NCI-H345 treated with DMSO at 0.1 percent for 48 hours (cell line): ENCODE results near the gene TAS2R30.
A peak's percentile ranks its signal among the peaks of the same experiment; 100 is the strongest.

Experiments used
- DNase-seq: peaks from one replicate; lab custom pipeline; 2025; ENCODE audit not compliant: unreplicated experiment; lab: John Stamatoyannopoulos, UW

TAS2R30 gene, protein sequence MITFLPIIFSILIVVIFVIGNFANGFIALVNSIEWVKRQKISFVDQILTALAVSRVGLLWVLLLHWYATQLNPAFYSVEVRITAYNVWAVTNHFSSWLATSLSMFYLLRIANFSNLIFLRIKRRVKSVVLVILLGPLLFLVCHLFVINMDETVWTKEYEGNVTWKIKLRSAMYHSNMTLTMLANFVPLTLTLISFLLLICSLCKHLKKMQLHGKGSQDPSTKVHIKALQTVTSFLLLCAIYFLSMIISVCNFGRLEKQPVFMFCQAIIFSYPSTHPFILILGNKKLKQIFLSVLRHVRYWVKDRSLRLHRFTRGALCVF

DNA sequence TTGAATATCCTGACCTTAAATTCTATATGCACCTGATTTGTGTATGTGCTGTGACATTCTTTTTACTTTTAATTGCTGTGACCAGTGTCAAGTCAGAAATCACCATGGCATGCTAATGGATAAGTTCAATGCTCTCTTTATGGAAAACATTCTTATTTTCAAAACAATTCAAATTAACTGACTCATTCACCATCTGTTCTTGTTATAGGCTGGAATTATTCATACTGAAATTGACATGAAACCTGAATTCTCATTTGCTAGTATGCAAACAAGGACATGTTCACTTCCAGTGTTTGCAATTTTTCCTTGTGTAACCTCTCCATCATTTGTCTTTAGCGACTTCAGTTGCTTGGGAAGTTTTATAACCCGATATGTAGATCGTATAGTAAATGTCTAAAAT is at the start of gene TAS2R30:
TSS of gene TAS2R30 (minus strand) at position 340 of the 400 bp plus-strand sequence. CDS start 400 bp downstream, outside the sequence.
- no peak for DNase-seq

DNA sequence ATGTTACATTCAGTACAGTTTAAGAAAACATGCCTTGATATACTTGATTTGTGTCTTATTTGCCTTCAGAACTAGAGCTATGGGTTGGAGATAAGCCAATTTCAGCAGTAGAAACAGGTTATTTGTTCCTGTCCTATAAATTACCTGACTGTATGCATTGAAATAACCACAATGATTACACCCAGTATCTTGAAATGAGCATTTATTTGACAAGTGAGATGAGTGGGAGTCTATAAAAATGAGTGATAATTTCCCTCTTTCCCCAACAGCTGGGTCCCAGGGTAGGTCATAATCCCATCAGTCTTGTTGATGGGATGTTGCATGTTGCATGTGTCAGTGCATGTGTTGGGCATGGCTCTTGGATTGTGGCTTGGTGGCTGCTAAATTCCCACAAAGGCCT is 48.6 kb upstream of the TAS2R30 start:
- DNase-seq = no peak

DNA sequence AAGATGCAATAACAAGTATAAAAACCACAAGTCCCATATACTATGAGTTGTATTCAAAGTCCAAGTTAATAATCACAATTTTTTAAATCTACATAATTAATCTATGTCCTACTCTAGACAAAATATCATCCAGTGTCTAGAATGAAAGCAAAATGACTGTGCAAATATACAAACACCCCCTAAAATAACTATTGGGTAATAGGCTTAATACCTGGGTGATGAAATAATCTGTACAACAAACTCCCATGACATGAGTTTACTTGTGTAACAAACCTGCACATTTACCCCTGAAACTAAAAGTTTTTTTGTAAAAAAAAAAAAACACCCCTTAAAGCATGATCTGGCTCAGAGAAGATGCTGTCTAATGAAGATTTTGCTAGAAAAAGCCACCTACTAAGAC is 48.1 kb upstream of the TAS2R30 start:
- DNase-seq = no peak

DNA sequence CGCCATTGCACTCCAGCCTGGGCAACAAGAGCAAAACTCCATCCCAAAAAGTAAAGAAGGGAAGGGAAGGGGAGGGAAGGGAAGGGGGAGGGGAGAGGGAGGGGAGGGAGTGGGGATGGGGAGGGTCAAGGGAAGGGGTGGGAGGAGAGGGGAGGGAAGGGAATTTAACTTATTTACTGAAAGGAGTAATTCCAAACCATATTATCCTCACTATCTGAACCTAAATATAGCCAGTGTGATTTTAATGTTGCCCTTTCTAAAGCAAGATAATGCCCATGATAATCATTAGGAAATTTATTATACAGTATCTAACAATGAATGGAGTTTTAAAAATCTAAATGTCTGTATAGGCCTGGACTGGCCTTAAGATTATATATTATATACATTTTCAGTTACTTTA is 43.8 kb upstream of the TAS2R30 start:
- DNase-seq = no peak

DNA sequence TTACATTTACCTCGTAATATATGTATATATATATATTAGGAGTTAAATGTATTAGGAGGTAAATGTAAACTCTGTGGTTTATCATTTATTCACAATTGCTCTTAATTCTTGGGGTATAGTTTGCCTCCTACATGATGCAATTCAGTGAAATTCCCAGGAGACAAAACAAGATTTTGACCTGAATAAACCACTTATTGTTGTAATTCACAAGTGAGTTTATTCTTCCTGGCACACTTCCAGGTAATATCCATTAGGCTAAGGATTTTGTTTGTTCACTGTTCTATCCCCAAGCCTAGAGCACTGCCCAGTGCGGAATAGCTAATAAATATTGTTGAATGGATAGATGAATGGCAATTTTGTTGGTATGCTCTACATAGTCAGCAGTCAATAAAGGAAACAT is 39.6 kb upstream of the TAS2R30 start:
- peak; percentile 5 for DNase-seq

DNA sequence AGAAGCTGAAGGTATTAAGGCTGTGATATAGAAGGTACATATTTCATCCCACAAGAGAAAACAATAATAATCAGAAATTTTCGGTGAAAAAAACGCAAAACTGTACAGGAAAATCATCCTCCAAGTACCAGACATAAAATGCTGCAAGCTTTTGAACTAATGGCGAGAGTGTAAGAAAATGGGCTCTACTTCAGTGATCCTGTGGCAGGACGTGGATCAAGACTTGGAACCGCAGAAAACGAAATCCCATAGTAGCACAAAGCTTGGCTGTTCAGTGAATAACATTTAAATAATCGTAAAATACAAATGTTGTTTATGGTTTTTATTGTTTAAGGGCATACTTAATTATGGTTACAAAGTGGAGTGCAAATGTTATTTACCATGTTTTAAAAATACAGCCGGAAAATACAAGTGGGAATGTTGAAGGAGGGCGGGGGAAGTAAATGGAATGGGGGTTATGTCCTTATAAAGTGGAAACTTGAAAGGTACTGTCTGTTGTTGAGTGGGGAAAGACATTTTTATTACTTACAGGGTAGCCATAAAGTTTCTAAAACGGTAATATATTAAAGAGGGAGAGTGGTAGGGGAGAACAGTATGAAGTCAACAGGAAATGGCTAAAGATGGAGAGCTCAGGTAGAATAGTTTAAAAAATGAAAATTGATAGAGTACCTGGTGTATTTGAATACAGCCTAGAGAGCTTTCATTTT is 37.7 kb upstream of the TAS2R30 start:
- DNase-seq = peak; percentile 40

DNA sequence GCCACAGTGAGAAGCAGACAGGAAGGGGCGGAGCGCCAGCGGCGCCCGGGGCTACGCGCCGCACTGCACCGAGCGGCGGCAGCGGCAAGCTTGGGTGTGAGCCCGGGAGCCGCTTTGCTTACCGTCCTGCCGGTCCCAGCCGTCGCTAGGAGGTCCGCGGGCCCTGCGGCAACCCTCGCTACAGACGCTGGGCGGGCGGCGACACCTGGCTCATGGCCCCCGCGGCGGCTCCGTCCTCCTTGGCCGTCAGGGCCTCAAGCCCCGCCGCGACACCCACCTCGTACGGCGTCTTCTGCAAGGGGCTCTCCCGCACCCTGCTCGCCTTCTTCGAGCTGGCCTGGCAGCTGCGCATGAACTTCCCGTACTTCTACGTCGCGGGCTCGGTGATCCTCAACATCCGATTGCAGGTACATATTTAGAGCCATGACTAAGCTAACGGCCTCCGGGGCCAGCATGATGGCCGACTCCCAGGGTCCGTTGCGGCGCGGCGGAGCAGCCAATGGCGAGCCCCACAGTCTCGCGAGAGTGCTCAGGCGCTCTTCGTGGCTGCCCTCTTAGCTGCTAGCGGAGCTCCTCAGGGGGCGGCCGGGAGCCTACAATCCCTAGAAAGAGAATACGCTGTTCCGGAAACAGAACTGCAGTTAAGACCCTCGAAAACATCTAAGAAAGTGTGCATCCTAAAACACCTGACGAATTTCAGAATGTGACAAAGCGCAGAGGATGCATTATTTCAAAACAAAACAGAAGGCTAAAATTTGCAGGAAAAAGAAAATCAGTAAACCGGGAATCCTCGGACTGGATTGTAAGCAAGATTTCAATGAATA is 36.9 kb upstream of the TAS2R30 start, which contains the start of gene SMIM10L1:
TSS of gene SMIM10L1 (plus strand) at position 50 of the 824 bp plus-strand sequence. CDS start at position 213, 163 bp downstream.
- peak; percentile 96 for DNase-seq

DNA sequence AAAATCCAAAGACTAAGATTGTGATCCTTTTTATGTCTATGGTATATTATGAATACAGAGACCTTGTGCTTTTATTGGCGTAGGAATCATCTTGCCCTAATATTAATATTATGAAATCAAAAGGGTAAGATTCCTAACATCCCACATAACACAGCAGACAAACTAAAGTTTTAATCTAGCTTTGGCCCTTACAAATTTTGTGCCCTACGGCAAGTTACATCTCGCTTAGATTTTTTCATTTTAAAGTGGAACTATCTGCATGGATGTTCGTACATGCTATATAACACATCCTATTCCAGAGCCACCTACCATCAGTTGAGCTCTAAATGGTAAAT is 36.3 kb upstream of the TAS2R30 start:
- DNase-seq = no peak

DNA sequence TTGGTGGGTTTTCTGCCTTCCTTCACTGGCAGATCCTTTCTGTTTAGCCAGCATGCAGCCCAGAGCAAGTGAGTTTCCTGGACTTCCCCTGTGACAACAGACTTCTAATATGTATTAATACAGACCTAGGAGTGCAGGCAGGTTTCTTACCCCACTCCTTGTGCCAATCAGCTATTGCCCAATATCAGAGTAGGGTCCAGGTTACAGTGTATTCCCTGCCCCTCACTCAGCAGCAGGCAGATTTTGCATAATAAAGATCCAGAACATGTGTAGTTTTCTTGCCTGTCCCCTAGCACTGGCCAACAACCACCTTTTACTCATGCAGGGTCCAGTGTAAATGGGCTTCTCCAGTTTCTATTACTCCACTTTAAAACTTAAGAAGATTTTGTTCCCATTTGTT is 31.9 kb upstream of the TAS2R30 start:
- DNase-seq = no peak

DNA sequence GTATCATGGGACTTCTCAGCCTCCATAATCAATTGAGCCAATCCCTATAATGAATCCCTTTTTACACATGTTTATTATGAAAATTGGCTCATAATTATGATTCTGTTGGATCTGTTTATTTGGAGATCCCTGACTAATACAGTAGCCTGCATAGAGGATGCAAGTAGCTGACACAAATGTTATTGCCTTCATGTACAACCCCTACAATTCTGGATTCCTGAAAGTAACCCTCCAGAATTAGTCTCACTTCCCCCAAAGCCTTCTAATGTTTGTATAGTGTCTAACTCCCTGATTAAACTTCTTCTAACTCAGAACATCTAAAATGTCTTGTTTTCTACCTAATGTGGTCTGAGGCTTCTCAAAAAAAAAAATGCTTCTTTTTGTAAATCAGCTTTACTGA is 29.9 kb upstream of the TAS2R30 start:
- no peak for DNase-seq

DNA sequence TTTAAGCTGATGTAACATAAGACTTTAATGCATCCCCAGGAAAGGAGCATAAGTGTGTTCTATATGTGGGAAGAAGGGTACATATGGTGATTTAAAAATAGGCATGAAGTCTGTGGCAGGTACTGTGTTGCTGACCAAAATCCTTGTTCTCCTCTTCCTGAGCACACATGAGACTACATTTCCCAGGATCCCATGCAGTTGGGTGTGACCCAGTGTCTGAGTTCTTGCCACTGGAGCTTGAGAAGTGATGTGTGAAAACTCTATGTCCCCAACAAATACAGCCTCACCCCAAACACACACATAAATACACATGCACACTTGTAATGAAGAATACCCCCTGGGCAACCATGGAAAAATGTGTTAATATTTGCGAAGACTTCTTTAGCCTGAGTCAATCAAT is 28.1 kb upstream of the TAS2R30 start:
- no peak for DNase-seq

DNA sequence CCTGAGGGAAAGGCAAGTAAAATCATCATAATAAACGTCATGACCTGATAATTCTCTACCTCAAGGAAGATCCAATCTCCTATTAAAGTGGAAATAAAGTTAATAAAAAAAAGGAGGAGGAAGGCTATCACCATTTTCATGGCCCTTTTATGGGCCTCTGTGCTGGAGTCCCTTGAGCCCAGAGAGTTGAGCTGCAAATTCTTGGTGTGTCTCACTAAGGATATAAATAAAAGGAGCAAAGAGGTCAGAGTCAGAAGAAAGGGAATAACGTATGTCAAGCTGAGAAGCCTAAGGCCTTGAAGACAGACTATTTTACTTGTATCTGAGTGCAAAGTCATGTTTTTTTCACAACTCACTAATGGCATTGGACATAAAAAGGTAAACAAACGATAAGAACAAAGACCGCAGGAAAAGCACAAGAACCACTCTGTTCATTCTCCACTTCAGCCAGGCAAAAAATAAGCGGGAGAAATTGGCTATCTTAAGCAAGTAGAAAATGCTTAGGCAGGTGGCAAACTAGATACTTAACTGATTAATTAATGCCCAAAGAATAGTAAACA is 24.5 kb upstream of the TAS2R30 start:
- no peak for DNase-seq

DNA sequence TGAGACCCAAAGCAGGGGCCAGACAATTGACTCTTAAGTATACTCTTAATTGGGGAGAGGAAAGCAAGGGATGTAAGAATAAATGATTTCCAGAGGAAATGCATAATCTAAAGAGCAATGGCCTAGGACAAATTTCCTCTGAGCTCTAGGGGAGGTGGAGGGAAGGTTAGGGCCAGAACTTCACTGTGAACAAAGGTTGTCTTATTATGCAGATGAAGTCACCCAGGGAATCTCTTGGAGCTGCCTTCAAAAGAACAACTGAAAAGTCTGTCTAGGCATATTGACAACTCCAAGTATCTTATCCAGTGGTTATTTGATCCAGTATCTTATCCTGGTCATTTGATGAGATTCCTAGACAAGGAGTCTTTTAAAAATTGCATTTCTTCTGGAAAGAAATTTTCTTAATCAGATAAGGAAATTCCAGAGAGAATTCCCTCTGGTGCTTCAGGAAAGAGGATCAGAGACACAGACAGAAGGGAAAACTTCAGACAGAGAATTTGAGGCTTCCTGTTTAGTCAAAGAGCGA is 20.0 kb upstream of the TAS2R30 start:
- DNase-seq = no peak

DNA sequence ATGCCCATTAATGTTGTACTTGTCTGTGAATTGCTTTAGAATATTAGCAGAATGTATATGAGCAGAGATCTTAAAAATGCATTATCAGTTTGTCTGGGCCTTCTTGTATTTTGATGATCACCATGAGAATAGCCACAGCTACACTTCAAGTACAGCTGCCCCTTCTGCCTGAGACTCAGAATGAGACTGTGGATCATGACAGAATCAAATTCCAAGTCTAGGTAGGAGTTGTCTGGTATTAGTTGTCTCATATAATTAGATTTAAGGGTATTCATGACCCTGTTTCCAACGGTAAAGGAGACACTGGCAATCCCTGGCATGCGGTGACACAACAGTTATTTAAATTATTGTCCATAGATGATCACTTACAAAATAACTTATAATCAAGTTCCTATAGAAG is 18.3 kb upstream of the TAS2R30 start:
- no peak for DNase-seq

DNA sequence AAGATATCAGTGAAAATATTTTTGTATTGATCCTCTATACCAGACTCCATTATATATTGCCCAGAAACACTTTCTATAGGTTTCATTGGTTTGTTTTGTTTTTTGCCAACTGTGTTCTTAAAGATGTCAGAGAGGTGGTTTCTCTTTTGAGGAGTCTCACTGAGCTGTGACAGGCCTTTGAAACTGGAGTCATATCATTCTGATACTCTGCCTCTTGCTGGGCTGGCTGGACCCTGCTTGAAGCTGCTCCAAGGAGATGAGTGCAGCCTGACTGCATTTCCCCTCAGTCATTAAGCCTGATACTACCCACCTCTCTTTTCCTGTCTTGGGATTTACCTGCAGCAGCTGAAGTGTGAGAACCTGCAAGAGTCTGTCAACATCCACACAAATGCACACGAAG is 16.4 kb upstream of the TAS2R30 start:
- DNase-seq = no peak

DNA sequence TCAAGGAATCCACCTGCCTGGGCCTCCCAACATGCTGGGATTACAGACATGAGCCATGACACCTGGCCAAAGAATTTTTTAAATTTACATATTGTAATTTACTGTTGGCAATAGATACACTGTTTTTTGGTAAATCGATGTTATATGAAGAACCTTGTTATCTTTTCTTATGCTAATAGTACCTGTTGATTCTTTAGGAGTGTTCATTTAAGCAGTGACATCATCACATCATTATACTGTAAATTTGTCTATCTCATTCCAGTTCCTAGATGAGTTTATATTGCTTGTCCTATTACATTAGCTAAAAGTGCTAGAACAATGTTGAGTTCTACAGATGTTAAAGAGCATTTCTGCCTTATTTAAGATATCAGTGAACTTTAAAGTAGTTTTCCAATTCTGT is 13.0 kb upstream of the TAS2R30 start:
- no peak for DNase-seq

DNA sequence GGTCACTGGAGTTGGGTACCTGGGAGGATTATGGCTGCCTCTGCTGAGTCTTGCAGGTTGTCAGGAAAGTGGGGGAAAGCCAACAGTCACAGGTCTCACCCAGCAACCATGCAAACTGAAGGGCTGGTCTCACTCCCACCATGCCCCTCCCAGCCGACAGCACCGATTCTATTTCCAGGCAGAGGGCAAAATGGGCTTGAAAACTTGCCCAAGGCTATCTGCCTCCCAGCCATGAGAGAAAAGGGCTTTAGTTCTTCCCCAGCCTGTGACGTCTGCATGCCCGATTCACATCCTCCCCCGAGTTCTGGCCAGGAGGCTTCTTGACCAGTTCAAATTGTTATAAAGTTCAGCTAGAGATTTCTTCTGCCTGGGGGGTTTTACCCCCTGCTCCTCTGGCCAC is 9.9 kb upstream of the TAS2R30 start:
- DNase-seq = no peak

DNA sequence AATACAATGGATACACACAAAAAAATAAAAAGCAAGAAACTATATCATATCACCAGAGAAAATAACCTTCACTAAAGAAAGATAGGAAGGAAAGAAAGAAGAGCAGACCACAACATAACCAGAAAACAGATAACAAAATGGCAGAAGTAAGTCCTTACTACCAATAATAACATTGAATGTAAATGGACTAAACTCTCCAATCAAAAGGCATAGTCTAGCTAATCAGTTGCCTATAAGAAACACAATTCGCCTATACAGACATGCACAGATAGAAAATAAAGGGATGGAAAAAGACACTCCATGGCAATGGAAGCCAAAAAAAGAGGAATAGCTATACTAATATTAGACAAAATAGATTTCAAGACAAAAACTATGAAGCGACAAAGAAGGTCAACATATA is 8.9 kb upstream of the TAS2R30 start:
- DNase-seq = no peak

DNA sequence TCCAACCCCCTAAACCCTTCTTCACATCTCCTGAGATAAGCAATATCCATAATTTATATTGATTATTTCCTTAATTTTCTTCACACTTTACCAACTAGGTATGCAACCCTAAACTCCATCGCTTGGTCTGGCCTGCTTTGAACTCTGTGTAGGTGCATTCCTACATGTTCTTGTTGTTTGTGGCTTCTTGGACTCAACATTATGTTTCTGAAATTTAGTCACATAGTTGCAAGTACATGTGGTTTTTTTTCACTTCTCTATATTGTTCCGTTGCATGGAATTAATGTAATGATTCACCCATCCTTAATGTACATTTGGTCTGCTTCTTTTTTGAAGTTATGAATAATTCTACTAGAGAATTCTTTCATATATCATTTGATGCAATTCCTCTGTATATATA is 1.6 kb upstream of the TAS2R30 start:
- DNase-seq = no peak

DNA sequence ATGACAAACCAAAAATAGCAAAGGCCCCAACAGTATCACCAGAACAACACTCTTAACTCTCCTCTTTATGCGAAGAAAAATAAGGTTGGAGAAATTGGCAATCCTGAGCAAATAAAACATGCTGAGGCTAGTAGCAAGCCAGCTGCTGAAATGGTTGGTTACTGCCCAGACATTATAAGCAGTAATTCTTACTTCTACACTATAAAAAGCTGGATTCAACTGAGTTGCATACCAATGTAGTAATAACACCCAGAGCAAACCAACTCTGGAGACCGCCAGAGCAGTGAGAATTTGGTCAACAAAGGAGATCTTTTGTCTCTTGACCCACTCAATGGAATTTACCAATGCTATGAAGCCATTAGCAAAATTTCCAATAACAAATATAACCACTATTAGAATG is 628 bp downstream of the TAS2R30 start:
- DNase-seq = no peak

DNA sequence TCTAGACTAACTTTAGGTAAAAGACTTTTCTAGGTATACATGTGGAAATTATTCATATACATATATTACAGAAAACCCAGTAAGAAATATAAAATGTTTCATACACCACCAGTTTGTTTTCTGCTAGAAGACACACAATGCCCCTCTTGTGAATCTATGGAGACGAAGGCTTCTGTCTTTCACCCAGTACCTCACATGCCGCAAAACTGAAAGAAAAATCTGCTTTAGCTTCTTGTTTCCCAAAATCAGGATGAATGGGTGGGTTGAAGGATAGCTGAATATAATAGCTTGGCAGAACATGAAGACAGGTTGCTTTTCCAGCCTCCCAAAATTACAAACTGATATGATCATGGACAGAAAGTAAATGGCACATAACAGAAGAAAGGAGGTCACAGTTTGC is 1.3 kb downstream of the TAS2R30 start:
- no peak for DNase-seq
